ENCODE results near the gene MARK3. TPM values are rescaled to one million over a fixed set of nuclear protein-coding genes. Genes with fewer than 3 reads are reported as not detected.

Gene MARK3
- total RNA-seq, 4 donors from 2014 or later, result 50.7 to 111 (median 89.1) TPM

DNA sequence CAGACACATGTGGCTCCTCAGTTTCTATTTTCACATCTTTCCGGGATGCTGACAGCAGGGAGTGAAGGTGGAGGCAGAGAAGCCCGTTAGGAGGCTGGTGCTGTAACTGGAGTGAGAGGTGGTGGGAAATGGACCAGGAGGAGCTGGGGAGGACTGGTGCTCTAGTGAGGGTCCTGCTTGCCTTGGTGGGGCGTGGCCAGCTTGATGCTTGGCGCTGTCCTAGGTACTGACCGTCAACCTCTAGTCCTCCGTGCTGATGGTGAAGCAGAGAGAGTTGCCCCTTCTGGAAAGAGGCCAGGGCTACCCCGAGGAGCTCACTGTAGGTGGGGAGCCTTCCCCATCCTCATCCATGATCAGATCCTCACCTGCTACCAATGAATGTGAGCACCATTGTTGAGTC is 145.2 kb downstream of the MARK3 start:
- intact Hi-C loops (cut with DNase I; ENCODE audit: low total_unique reads), result no loop called here
- Histone ChIP-seq H3K36me3 (no peaks in the 10 kb centered on the region), H3K9me3 (no peaks in the 10 kb centered on the region), H3K27ac (no peak overlapping the region), H3K4me1 (peaks cover 0 to 39% of the 10 kb centered on the region in 2 donors), H3K4me3 (no peak overlapping the region), H3K27me3 (no peaks in the 10 kb centered on the region)
- peak in 1 of 2 donors; percentile 37 for DNase-seq
- TF ChIP-seq, protein P1, sequence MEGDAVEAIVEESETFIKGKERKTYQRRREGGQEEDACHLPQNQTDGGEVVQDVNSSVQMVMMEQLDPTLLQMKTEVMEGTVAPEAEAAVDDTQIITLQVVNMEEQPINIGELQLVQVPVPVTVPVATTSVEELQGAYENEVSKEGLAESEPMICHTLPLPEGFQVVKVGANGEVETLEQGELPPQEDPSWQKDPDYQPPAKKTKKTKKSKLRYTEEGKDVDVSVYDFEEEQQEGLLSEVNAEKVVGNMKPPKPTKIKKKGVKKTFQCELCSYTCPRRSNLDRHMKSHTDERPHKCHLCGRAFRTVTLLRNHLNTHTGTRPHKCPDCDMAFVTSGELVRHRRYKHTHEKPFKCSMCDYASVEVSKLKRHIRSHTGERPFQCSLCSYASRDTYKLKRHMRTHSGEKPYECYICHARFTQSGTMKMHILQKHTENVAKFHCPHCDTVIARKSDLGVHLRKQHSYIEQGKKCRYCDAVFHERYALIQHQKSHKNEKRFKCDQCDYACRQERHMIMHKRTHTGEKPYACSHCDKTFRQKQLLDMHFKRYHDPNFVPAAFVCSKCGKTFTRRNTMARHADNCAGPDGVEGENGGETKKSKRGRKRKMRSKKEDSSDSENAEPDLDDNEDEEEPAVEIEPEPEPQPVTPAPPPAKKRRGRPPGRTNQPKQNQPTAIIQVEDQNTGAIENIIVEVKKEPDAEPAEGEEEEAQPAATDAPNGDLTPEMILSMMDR (IDR thresholded peaks at IDR 0.05), result no peak
- TF ChIP-seq POLR2A (IDR thresholded peaks at IDR 0.05), result no peak

GRCh38 chr14:103530831-103531230 is 145.6 kb downstream of the MARK3 start:
- no peak overlapping the region for H3K4me3 ChIP-seq
- peaks cover 0 to 41% of the 10 kb centered on the region in 2 donors for H3K4me1 ChIP-seq
- H3K9me3 ChIP-seq, result no peaks in the 10 kb centered on the region
- DNase-seq, result peak in 1 of 2 donors; percentile 19
- H3K36me3 ChIP-seq, result no peaks in the 10 kb centered on the region
- H3K27ac ChIP-seq, result no peak overlapping the region
- TF ChIP-seq, protein P1 (IDR thresholded peaks at IDR 0.05), result no peak
- TF ChIP-seq POLR2A (IDR thresholded peaks at IDR 0.05), result no peak
- intact Hi-C loops (cut with DNase I; ENCODE audit: low total_unique reads), result no loop called here
- no peaks in the 10 kb centered on the region for H3K27me3 ChIP-seq

GRCh38 chr14:103531421-103532215 is 146.4 kb downstream of the MARK3 start:
- H3K4me3 ChIP-seq, result no peak overlapping the region
- DNase-seq, result no peak
- no peaks in the 10 kb centered on the region for H3K9me3 ChIP-seq
- H3K27ac ChIP-seq, result peak overlapping the region in 1 of 2 donors; percentile 89
- no peaks in the 10 kb centered on the region for H3K36me3 ChIP-seq
- no peak for TF ChIP-seq POLR2A (IDR thresholded peaks at IDR 0.05)
- TF ChIP-seq, protein P1 (IDR thresholded peaks at IDR 0.05), result no peak
- no peaks in the 10 kb centered on the region for H3K27me3 ChIP-seq
- intact Hi-C loops (cut with DNase I; ENCODE audit: low total_unique reads), result no loop called here
- H3K4me1 ChIP-seq, result peaks cover 0 to 41% of the 10 kb centered on the region in 2 donors

- Histone ChIP-seq H3K36me3 (no peaks in the 10 kb centered on the region), H3K27ac (peak overlapping the region; percentile 89 to 90), H3K4me3 (no peak overlapping the region), H3K9me3 (no peaks in the 10 kb centered on the region), H3K27me3 (no peaks in the 10 kb centered on the region), H3K4me1 (peaks cover 0 to 41% of the 10 kb centered on the region in 2 donors)
- intact Hi-C loops (cut with DNase I; ENCODE audit: low total_unique reads), result no loop called here
- no peak for TF ChIP-seq POLR2A (IDR thresholded peaks at IDR 0.05)
- TF ChIP-seq, protein P1 (IDR thresholded peaks at IDR 0.05), result no peak
- peak in 1 of 2 donors; percentile 22 for DNase-seq
Observed at GRCh38 chr14:103532216-103533136, 147.3 kb downstream of the MARK3 start.
